ENCODE results near the gene GATA2.

The GATA2 gene

GRCh38 chr3:128501431-128501830, 8.4 kb upstream of the GATA2 start:
- no peak for DNase-seq

- no peak for DNase-seq
These were observed 7.6 kb upstream of the GATA2 start for GRCh38 chr3:128500556-128500955.

- DNase-seq: no peak
These were observed 6.8 kb upstream of the GATA2 start for GRCh38 chr3:128499724-128500275.

- DNase-seq: no peak
These were observed 6.0 kb upstream of the GATA2 start for GRCh38 chr3:128498901-128499530.

- DNase-seq: no peak
These were observed 5.2 kb upstream of the GATA2 start for GRCh38 chr3:128498127-128498626.

GRCh38 chr3:128497305-128498126, 4.5 kb upstream of the GATA2 start:
- peak; percentile 21 for DNase-seq

GRCh38 chr3:128496602-128497304, 3.8 kb upstream of the GATA2 start:
- no peak for DNase-seq

- DNase-seq: no peak
These were observed 3.1 kb upstream of the GATA2 start for GRCh38 chr3:128496019-128496601.

GRCh38 chr3:128495435-128495970, 2.5 kb upstream of the GATA2 start:
- peak; percentile 75 for DNase-seq

- DNase-seq: no peak
These were observed 1.3 kb upstream of the GATA2 start for GRCh38 chr3:128494367-128494650.

- no peak for DNase-seq
These were observed 767 bp upstream of the GATA2 start for GRCh38 chr3:128493570-128494366.

- no peak for DNase-seq
These were observed 895 bp downstream of the GATA2 start for GRCh38 chr3:128491941-128492670.

- no peak for DNase-seq
These were observed 1.4 kb downstream of the GATA2 start for GRCh38 chr3:128491691-128491940.

- DNase-seq: no peak
These were observed 1.9 kb downstream of the GATA2 start for GRCh38 chr3:128490915-128491690.

- DNase-seq: no peak
These were observed 2.4 kb downstream of the GATA2 start for GRCh38 chr3:128490650-128490914.

- no peak for DNase-seq
These were observed 2.9 kb downstream of the GATA2 start for GRCh38 chr3:128489927-128490649.

- DNase-seq: no peak
These were observed 3.4 kb downstream of the GATA2 start for GRCh38 chr3:128489674-128489926.

- DNase-seq: peak; percentile 18
These were observed 3.9 kb downstream of the GATA2 start for GRCh38 chr3:128488991-128489673.

- no peak for DNase-seq
These were observed 4.4 kb downstream of the GATA2 start for GRCh38 chr3:128488636-128488990.
